ENCODE results near the gene CLIP1. TPM values are rescaled to one million over a fixed set of nuclear protein-coding genes. Genes with fewer than 3 reads are reported as not detected.

The CLIP1 gene
- total and polyA plus RNA-seq, 2 of the 4 experiments (the other 2 are of a cell fraction), result 38.0 to 54.8 TPM

GRCh38 chr12:122235741-122236140 lies 186.7 kb downstream of the CLIP1 start:
- CTCF ChIA-PET, result no interaction called here
- WGBS, 2 experiments (ENCODE audit: extremely low coverage in 2 of 2, insufficient read length in 1 of 2), result no CpG with 5 or more reads among the region's 7 CpGs

More at GRCh38 chr12:122235741-122236140, 186.7 kb downstream of the CLIP1 start:
- no peak overlapping the region for H2BK120ac ChIP-seq (ENCODE audit: low read depth, low read length)
- BruUV-seq (replicated peaks), result no TSS peak
- H4K20me1 ChIP-seq (ENCODE audit: insufficient read depth, low read length), result no peaks in the 10 kb centered on the region
- no peak overlapping the region for H3K23ac ChIP-seq (ENCODE audit: low read depth, low read length)
- no peak overlapping the region for H3K56ac ChIP-seq (ENCODE audit: extremely low read depth, insufficient read depth, low read length)
- H3K36me3 ChIP-seq (ENCODE audit: control insufficient read depth, insufficient read depth, low read length), result peaks cover 22% of the 10 kb centered on the region
- DNase-seq (no peak), ATAC-seq (ENCODE audit: low read depth) (no peak)
- H3K4me3 ChIP-seq (ENCODE audit: insufficient read depth, low read depth, low read length), result no peak overlapping the region
- peaks cover 4% of the 10 kb centered on the region; the same call in 1 of the 2 replicates for H3K9me1 ChIP-seq (ENCODE audit: insufficient read depth, low read length)
- no peaks in the 10 kb centered on the region for H3K9me3 ChIP-seq (ENCODE audit: control insufficient read depth, insufficient read depth, low read length)
- TF ChIP-seq MAZ (IDR thresholded peaks at IDR 0.05; ENCODE audit: borderline replicate concordance, low read depth, low read length) (no peak), RAD21 (IDR thresholded peaks at IDR 0.05; ENCODE audit: low read length) (no peak), CEBPB (IDR thresholded peaks at IDR 0.05; ENCODE audit: low read depth, low read length) (no peak), SMC3 (IDR thresholded peaks at IDR 0.05; ENCODE audit: low read depth, low read length) (no peak), USF2 (IDR thresholded peaks at IDR 0.05; ENCODE audit: low read depth, low read length) (no peak), RCOR1 (IDR thresholded peaks at IDR 0.05; ENCODE audit: insufficient replicate concordance, low read length) (no peak), POLR2A (IDR thresholded peaks at IDR 0.05; ENCODE audit: low read depth, low read length) (no peak), MXI1 (IDR thresholded peaks at IDR 0.05; ENCODE audit: borderline replicate concordance, low read depth, low read length) (no peak), RFX5 (IDR thresholded peaks at IDR 0.05; ENCODE audit: low read depth, low read length) (no peak), CTCF (conservative IDR thresholded peaks at IDR 0.05; ENCODE audit: low read depth, low read length) (no peak)
- POLR2A ChIA-PET (ENCODE audit: unreplicated experiment), result no interaction called here
- H3K79me1 ChIP-seq (ENCODE audit: low read depth in 1 of 2, low read length in 2 of 2), result no peaks in the 10 kb centered on the region
- in situ Hi-C loops (cut with MboI; ENCODE audit: low sequenced_read_pairs) (no loop called here), dilution Hi-C loops (cut with HindIII; ENCODE audit: low sequenced_read_pairs, unreplicated experiment) (no loop called here), intact Hi-C loops (cut with micrococcal nuclease) (no loop called here)
- H2AK9ac ChIP-seq (replicated peaks; ENCODE audit: low read depth, low read length, poor library complexity), result no peak overlapping the region
- H4K91ac ChIP-seq (ENCODE audit: insufficient read depth, low read depth, low read length), result no peak overlapping the region
- no peak overlapping the region for H3K18ac ChIP-seq (ENCODE audit: low read depth, low read length)
- no peak overlapping the region for H3K9ac ChIP-seq (ENCODE audit: low read depth, low read length)
- no peak overlapping the region for H3K27ac ChIP-seq (ENCODE audit: insufficient read depth, low read length)
- H3K4me2 ChIP-seq (ENCODE audit: low read depth, low read length), result no peak overlapping the region
- H2BK5ac ChIP-seq (ENCODE audit: low read depth, low read length, poor library complexity, severe bottlenecking), result no peak overlapping the region
- no peak overlapping the region for H2BK15ac ChIP-seq (ENCODE audit: low read depth, low read length)
- H4K8ac ChIP-seq (ENCODE audit: low read depth in 2 of 2, low read length in 2 of 2), result no peak overlapping the region
- H2AFZ ChIP-seq (replicated peaks; ENCODE audit: low read length, poor library complexity), result no peak overlapping the region
- no peak overlapping the region for H3K4ac ChIP-seq (ENCODE audit: low read depth, low read length)
- H2AK5ac ChIP-seq (ENCODE audit: low read depth, low read length), result no peak overlapping the region
- H2BK20ac ChIP-seq (ENCODE audit: low read depth, low read length), result no peak overlapping the region
- H3K27me3 ChIP-seq (ENCODE audit: control insufficient read depth, insufficient read depth, low read length), result no peaks in the 10 kb centered on the region
- H4K5ac ChIP-seq (ENCODE audit: low read depth, low read length), result no peak overlapping the region
- H3K14ac ChIP-seq (replicated peaks; ENCODE audit: low read depth, low read length), result no peak overlapping the region
- no peaks in the 10 kb centered on the region for H3K4me1 ChIP-seq (ENCODE audit: control insufficient read depth, insufficient read depth, low read length)

All from IMR-90 (cell line).